ENCODE data around the gene IL12RB1.
A peak's percentile ranks its signal among the peaks of the same experiment; 100 is the strongest.

Gene IL12RB1

DNA sequence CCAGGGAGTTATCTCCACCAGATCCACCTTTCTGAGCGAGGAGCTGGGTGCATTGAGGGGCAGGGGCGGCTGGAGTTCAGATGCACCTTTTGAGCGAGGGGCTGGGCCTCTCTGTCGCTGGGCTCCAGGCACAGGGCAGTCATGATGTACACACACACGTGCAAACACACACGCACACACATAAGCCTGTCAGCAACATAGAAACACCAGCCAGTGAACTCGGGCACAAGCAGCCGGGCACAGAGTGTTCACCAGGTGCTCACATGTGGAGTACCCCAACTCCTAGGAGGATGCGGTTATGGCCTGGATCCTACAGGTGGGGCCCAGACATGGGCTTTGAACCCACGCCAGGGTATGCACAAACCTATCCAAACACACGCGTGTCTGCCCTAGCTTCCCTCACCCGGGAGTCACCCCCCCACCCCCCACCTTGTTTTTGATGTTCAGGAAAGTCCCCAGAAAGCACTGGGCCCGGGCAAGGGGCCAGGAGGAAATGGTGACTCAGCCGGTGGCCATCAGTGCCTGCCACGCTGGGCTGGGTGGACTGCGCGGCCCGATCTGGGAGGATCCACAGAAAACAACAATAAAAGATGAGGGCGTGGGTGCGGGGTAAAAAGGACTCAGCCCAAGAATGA is 65.5 kb downstream of the IL12RB1 start:
- no peaks in the 10 kb centered on the region for H3K79me2 ChIP-seq (ENCODE audit: insufficient read depth, low read length)
- peak overlapping the region; percentile 33; the same call in 1 of the 2 replicates for H3K9ac ChIP-seq (ENCODE audit: low read length)
- no peaks in the 10 kb centered on the region for H3K36me3 ChIP-seq (ENCODE audit: low read length)
- H3K27ac ChIP-seq (ENCODE audit: low read depth, low read length), result no peak overlapping the region
- H3K4me3 ChIP-seq (ENCODE audit: insufficient read depth, low read length, poor library complexity, severe bottlenecking), result no peak overlapping the region
- H3K9me3 ChIP-seq (ENCODE audit: insufficient read depth, low read length), result no peaks in the 10 kb centered on the region
- H3K4me2 ChIP-seq (ENCODE audit: low read depth, low read length, poor library complexity, severe bottlenecking), result peak overlapping the region; percentile 51
- 0 out of 2 replicates have a peak, but pooled peaks cover 5% of the 10 kb centered on the region for H3F3A ChIP-seq (ENCODE audit: insufficient read depth)
- no peaks in the 10 kb centered on the region for H3K9me2 ChIP-seq (replicated peaks; ENCODE audit: insufficient read depth, low read length)
- no peaks in the 10 kb centered on the region for H4K20me1 ChIP-seq (ENCODE audit: low read depth, low read length)
- H2AFZ ChIP-seq (ENCODE audit: low read depth, low read length, severe bottlenecking), result no peak overlapping the region
- TF ChIP-seq CTCF (IDR thresholded peaks at IDR 0.05; ENCODE audit: insufficient read depth, low read length, poor library complexity, severe bottlenecking) (no peak), EZH2phosphoT487 (conservative IDR thresholded peaks at IDR 0.05; ENCODE audit: low read length) (no peak)
- H3K27me3 ChIP-seq (ENCODE audit: low read length), result no peaks in the 10 kb centered on the region

GRCh38 chr19:18020212-18021085 is 66.3 kb downstream of the IL12RB1 start:
- Histone ChIP-seq H3K9me3 (ENCODE audit: insufficient read depth, low read length) (no peaks in the 10 kb centered on the region), H2AFZ (ENCODE audit: low read depth, low read length, severe bottlenecking) (no peak overlapping the region), H3K27ac (ENCODE audit: low read depth, low read length) (no peak overlapping the region), H3K36me3 (ENCODE audit: low read length) (peaks cover 2% of the 10 kb centered on the region; the same call in 1 of the 2 replicates), H3K4me2 (ENCODE audit: low read depth, low read length, poor library complexity, severe bottlenecking) (no peak overlapping the region), H3K9ac (ENCODE audit: low read length) (no peak overlapping the region), H3K79me2 (ENCODE audit: insufficient read depth, low read length) (no peaks in the 10 kb centered on the region), H3F3A (ENCODE audit: insufficient read depth) (0 out of 2 replicates have a peak, but pooled peaks cover 5% of the 10 kb centered on the region), H3K9me2 (replicated peaks; ENCODE audit: insufficient read depth, low read length) (no peaks in the 10 kb centered on the region), H3K4me3 (ENCODE audit: insufficient read depth, low read length, poor library complexity, severe bottlenecking) (no peak overlapping the region), H3K27me3 (ENCODE audit: low read length) (no peaks in the 10 kb centered on the region), H4K20me1 (ENCODE audit: low read depth, low read length) (no peaks in the 10 kb centered on the region)
- TF ChIP-seq CTCF (IDR thresholded peaks at IDR 0.05; ENCODE audit: insufficient read depth, low read length, poor library complexity, severe bottlenecking) (no peak), EZH2phosphoT487 (conservative IDR thresholded peaks at IDR 0.05; ENCODE audit: low read length) (no peak)

DNA sequence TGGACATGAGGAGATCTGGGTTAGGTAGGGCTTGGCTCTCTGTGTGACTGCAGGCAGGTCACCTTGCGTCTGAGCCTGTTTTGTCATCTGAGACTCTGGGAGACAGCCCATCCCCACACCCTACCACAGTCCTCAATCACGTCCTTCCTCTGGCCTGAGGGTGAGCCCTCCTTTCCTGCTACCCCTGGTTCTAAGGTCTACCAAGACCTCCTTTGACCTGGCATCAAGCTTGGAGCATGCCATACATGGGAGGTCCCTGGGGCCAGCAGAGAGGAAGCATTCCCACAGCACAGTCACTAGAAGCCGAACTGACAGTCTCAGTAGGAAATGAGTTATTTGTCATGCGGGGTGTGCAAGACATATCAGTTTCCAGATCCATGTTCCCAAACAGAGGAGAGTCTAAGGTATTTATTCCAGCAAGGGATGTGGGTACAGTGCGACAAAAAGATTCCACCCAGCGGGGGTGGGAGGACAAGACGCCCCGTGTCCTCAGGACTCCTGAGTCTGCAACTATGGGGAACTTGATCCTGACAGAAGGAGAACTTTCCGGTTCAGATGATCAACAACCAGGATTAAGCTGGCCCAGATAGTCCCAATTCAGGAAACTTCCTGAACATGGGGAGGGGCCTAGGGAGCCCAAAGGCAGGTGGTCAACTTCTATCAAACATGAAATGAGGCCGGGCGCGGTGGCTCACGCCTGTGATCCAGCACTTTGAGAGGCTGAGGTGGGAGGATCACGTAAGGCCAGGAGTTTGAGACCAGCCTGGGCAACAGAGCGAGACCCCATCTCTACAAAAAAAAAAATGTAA is 69.3 kb downstream of the IL12RB1 start:
- Histone ChIP-seq H3K9me2 (replicated peaks; ENCODE audit: insufficient read depth, low read length) (no peaks in the 10 kb centered on the region), H3K9ac (ENCODE audit: low read length) (no peak overlapping the region), H3K79me2 (ENCODE audit: insufficient read depth, low read length) (no peaks in the 10 kb centered on the region), H3K27ac (ENCODE audit: low read depth, low read length) (no peak overlapping the region), H4K20me1 (ENCODE audit: low read depth, low read length) (no peaks in the 10 kb centered on the region), H3K36me3 (ENCODE audit: low read length) (peaks cover 5% of the 10 kb centered on the region; the same call in 1 of the 2 replicates), H3K27me3 (ENCODE audit: low read length) (no peaks in the 10 kb centered on the region), H3K4me3 (ENCODE audit: insufficient read depth, low read length, poor library complexity, severe bottlenecking) (no peak overlapping the region), H2AFZ (ENCODE audit: low read depth, low read length, severe bottlenecking) (no peak overlapping the region), H3K4me2 (ENCODE audit: low read depth, low read length, poor library complexity, severe bottlenecking) (no peak overlapping the region), H3F3A (ENCODE audit: insufficient read depth) (0 out of 2 replicates have a peak, but pooled peaks cover 5% of the 10 kb centered on the region), H3K9me3 (ENCODE audit: insufficient read depth, low read length) (no peaks in the 10 kb centered on the region)
- TF ChIP-seq EZH2phosphoT487 (conservative IDR thresholded peaks at IDR 0.05; ENCODE audit: low read length) (no peak), CTCF (IDR thresholded peaks at IDR 0.05; ENCODE audit: insufficient read depth, low read length, poor library complexity, severe bottlenecking) (no peak)
